Transverse colon (tissue), 3 donors: ENCODE measurements around the gene PAPOLG.
"Not testable (repeated sequence)": the region's sequence is repeated elsewhere in the genome, so short reads cannot be mapped to it uniquely, and the experiment has no call there.

ENCODE experiments used
- EP300 ChIP-seq: sonication (generic); formaldehyde crosslinking; IDR thresholded peaks from one replicate; pipeline ENCODE4 v1.6.1; 2017; ENCODE audit warnings: antibody characterized with exemption, low read depth
- TF ChIP-seq, protein P1 (sequence below), 5 experiments: fragments of 200-600 bp in 3 of 5; fragments of 450-650 bp in 2 of 5; sonication (generic) in 3 of 5; IDR thresholded peaks; 1 replicate in 2 of 5; 2 replicates in 3 of 5; pipeline ENCODE4 v1.5.1; 2016 to 2017; ENCODE audit warnings: antibody characterized with exemption in 5 of 5, inconsistent platforms in 3 of 5, mild to moderate bottlenecking in 2 of 5, moderate library complexity in 1 of 5

DNA sequence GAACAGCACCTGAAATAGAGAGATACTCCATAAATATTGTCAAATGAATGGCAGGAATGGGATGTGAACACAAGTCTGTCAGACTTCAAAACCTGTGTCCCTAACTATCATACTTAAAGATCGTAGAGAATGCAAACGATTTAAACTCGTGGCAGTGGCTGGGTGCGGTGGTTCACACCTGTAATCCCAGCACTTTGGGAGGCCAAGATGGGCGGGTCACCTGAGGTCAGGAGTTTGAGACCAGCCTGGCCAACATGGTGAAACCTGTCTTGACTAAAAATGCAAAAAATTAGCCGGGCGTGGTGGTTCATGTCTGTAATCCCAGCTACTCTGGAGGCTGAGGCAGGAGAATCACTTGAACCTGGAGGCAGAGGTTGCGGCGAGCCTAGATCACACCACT is 61.1 kb downstream of the PAPOLG start:
- TF ChIP-seq, protein P1, sequence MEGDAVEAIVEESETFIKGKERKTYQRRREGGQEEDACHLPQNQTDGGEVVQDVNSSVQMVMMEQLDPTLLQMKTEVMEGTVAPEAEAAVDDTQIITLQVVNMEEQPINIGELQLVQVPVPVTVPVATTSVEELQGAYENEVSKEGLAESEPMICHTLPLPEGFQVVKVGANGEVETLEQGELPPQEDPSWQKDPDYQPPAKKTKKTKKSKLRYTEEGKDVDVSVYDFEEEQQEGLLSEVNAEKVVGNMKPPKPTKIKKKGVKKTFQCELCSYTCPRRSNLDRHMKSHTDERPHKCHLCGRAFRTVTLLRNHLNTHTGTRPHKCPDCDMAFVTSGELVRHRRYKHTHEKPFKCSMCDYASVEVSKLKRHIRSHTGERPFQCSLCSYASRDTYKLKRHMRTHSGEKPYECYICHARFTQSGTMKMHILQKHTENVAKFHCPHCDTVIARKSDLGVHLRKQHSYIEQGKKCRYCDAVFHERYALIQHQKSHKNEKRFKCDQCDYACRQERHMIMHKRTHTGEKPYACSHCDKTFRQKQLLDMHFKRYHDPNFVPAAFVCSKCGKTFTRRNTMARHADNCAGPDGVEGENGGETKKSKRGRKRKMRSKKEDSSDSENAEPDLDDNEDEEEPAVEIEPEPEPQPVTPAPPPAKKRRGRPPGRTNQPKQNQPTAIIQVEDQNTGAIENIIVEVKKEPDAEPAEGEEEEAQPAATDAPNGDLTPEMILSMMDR (IDR thresholded peaks at IDR 0.05) = not testable (repeated sequence)
- not testable (repeated sequence) for TF ChIP-seq EP300
